Astrocyte of the spinal cord (primary cell): ENCODE measurements around the gene C8A.

ENCODE experiments used
- DNase-seq: peaks from one replicate; pipeline ENCODE4 v3.0.0; 2011; ENCODE audit warnings: low read depth, low spot score
- H3K4me3 ChIP-seq: 2 replicates; pipeline ENCODE4 v1.5.1; 2011; ENCODE audit warnings: low read depth, mild to moderate bottlenecking, low read length, moderate library complexity
- in situ Hi-C: cut with HindIII; loops from 2 replicates; pipeline ENCODE4 v1.10.0; 2017; ENCODE audit warnings: low sequenced_read_pairs
- TF ChIP-seq, protein P1 (sequence below): IDR thresholded peaks from 2 replicates; pipeline ENCODE4 v1.5.1; 2012; ENCODE audit warnings: low read depth, mild to moderate bottlenecking, low read length, inconsistent platforms

Gene C8A

DNA sequence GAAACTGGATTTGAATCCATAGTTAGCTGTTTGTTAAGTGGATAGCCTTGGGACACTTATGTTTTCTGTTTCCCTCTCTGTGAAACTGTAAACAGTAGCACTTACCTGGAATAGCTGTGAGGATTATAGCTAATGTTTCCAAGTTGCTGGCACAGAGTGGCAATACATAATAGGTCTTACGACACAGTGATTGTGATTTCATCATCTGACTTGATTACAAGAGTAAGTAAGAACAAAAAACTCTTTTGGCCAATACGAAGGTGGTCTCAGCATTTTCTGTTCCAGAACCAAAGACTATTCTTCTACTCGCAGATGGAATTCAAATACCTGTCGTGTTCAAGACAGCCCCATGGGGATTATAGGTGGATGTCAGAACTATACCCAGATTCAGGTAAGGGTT, 109.1 kb downstream of the C8A start:
- no peak overlapping the region for H3K4me3 ChIP-seq
- TF ChIP-seq, protein P1, sequence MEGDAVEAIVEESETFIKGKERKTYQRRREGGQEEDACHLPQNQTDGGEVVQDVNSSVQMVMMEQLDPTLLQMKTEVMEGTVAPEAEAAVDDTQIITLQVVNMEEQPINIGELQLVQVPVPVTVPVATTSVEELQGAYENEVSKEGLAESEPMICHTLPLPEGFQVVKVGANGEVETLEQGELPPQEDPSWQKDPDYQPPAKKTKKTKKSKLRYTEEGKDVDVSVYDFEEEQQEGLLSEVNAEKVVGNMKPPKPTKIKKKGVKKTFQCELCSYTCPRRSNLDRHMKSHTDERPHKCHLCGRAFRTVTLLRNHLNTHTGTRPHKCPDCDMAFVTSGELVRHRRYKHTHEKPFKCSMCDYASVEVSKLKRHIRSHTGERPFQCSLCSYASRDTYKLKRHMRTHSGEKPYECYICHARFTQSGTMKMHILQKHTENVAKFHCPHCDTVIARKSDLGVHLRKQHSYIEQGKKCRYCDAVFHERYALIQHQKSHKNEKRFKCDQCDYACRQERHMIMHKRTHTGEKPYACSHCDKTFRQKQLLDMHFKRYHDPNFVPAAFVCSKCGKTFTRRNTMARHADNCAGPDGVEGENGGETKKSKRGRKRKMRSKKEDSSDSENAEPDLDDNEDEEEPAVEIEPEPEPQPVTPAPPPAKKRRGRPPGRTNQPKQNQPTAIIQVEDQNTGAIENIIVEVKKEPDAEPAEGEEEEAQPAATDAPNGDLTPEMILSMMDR, result no peak
- in situ Hi-C loops, result no loop called here

GRCh38 chr1:56964349-56965017, 109.9 kb downstream of the C8A start:
- no peak overlapping the region for H3K4me3 ChIP-seq
- TF ChIP-seq, protein P1, result no peak
- in situ Hi-C loops, result no loop called here
- DNase-seq, result no peak

More for the DNA sequence above, 109.1 kb downstream of the C8A start:
- DNase-seq, result no peak

- no peak overlapping the region for H3K4me3 ChIP-seq
- TF ChIP-seq, protein P1, result no peak
- in situ Hi-C loops, result no loop called here
- no peak for DNase-seq
Observed at GRCh38 chr1:56965191-56965590, 110.6 kb downstream of the C8A start.

DNA sequence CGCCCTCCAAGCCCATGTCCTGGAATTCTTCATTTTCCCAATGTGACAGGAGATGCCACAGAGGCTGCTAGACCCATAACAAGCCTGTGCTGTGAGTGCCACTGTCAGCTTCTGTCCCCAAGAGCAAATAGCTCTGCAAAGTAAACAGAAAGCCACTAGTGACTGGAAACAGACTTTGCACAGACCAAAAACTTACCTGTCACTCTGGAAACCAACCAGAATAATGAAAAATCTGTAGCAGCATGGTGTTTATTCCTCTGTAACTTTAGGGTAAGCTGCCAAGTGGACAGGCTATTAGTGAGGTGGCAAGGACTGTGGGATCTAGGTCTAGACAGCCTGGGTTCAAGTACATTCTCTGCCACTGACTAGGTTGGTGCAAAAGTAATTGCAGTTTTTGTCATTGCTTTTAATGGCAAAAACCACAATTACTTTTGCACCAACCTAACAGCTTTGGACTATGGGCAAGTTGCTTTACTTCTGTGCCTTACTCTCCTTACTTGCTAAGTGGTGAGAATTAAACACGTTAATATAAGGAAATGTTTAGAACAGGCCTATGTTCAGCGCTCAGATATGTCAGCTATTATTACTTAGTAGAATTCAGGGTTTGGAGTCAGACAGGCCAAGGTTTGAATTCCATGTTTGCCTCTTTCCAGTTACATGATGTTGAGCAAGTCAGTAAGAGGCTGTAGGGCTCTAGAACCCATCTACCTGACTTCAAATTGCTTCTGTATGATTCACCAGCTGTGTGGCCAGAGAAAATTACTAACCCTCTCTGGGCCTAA, 111.5 kb downstream of the C8A start, which contains the start of gene C8B:
Gene C8B, minus strand, starts transcription at position 100 of the 782 bp plus-strand sequence. Its CDS starts 67 bp downstream, at position 33.
- TF ChIP-seq, protein P1, result no peak
- in situ Hi-C loops, result no loop called here
- H3K4me3 ChIP-seq, result no peak within 1 kb of the TSS
- no peak for DNase-seq

GRCh38 chr1:56966698-56966999, 112.1 kb downstream of the C8A start:
- TF ChIP-seq, protein P1, result no peak
- no peak overlapping the region for H3K4me3 ChIP-seq
- no peak for DNase-seq
- in situ Hi-C loops, result no loop called here

DNA sequence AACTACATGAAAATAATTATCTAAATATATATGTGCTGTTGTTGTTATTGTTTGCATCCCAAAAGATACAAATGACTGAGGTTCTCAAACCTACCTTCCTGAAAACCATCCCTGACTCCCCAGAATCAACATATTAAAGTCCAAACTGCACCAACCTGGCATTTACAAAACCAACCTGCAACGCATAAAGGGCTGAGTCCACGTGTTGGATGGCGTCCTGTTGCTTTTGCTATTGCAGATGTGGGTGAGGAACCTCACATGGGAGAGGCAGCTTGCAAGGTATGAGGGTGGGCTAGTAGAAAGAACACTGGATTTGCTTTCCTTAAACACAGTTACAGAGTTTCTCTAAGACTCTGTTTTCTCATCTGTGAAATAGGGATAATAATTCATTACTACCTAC, 112.8 kb downstream of the C8A start:
- no peak overlapping the region for H3K4me3 ChIP-seq
- in situ Hi-C loops, result no loop called here
- TF ChIP-seq, protein P1, result no peak
- no peak for DNase-seq
